ENCODE results near the gene CNDP2. TPM values are rescaled to one million over a fixed set of nuclear protein-coding genes. Genes with fewer than 3 reads are reported as not detected.

Gene CNDP2
- total RNA-seq, 1 donor from 2014 or later = 56.1 TPM

DNA sequence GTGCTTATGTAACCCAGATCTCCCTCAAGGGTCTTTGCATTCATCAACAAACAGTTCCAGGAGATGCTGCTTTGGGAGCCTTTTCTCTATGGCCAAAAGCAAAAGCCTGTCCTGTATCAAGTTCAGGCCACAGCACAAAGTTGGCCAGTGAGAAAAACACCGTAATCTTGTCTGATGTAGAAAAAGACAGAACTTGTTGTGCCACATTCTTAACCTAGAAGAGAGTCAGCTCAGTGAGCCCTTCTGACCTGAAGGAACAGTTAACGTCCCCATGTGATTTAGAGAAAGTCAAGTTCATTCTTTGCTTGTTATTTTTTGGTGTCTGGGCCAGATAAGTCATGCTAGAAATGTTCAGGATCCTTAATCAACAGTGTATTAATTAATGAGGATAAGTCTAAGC, 30.3 kb downstream of the CNDP2 start:
- H3K4me1 Mint-ChIP-seq = peaks cover 4% of the 10 kb centered on the region
- Histone ChIP-seq H2AFZ (replicated peaks) (no peak overlapping the region), H3K4me1 (no peaks in the 10 kb centered on the region), H3K27ac (no peak overlapping the region), H3K4me2 (no peak overlapping the region), H3K27me3 (no peaks in the 10 kb centered on the region), H3K9me3 (ENCODE audit: low read depth) (no peaks in the 10 kb centered on the region), H3F3A (ENCODE audit: low read depth) (no peaks in the 10 kb centered on the region), H3K4me3 (no peak overlapping the region), H4K20me1 (ENCODE audit: low read depth) (no peaks in the 10 kb centered on the region), H3K79me2 (ENCODE audit: low read depth) (no peaks in the 10 kb centered on the region), H3K36me3 (no peaks in the 10 kb centered on the region), H3K9ac (no peak overlapping the region)
- H3K27me3 Mint-ChIP-seq (ENCODE audit: insufficient read depth, low read depth) = peaks cover 10% of the 10 kb centered on the region
- TF ChIP-seq EZH2phosphoT487 (IDR thresholded peaks at IDR 0.05) (no peak), EZH2 (IDR thresholded peaks at IDR 0.05) (no peak)
- TF ChIP-seq, protein P1, sequence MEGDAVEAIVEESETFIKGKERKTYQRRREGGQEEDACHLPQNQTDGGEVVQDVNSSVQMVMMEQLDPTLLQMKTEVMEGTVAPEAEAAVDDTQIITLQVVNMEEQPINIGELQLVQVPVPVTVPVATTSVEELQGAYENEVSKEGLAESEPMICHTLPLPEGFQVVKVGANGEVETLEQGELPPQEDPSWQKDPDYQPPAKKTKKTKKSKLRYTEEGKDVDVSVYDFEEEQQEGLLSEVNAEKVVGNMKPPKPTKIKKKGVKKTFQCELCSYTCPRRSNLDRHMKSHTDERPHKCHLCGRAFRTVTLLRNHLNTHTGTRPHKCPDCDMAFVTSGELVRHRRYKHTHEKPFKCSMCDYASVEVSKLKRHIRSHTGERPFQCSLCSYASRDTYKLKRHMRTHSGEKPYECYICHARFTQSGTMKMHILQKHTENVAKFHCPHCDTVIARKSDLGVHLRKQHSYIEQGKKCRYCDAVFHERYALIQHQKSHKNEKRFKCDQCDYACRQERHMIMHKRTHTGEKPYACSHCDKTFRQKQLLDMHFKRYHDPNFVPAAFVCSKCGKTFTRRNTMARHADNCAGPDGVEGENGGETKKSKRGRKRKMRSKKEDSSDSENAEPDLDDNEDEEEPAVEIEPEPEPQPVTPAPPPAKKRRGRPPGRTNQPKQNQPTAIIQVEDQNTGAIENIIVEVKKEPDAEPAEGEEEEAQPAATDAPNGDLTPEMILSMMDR (IDR thresholded peaks at IDR 0.05) = no peak
- no peak for DNase-seq (ENCODE audit: low spot score)
- H3K27ac Mint-ChIP-seq = no peak overlapping the region
- H3K9me3 Mint-ChIP-seq = peaks cover 11% of the 10 kb centered on the region
- H3K36me3 Mint-ChIP-seq = peaks cover 14% of the 10 kb centered on the region
- no peak overlapping the region for H3K4me3 Mint-ChIP-seq

DNA sequence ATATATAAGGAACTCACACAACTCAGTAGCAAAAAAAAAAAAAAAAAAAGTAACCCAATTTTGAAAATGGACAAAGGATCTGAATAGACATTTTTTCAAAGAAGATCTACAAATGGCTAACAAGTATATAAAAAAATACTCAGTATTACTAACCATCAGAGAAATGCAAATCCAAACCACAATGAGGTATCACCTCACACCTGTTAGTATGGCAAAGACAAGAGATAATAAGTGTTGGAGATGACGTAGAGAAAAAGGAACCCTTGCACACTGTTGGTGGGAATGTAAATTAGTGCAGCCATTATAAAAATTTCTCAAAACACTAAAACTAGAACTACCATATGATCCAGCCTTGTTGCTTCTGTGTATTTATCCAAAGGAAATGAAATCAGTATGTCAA, 32.3 kb downstream of the CNDP2 start:
- Histone ChIP-seq H3K9ac (no peak overlapping the region), H4K20me1 (ENCODE audit: low read depth) (no peaks in the 10 kb centered on the region), H3K4me1 (no peaks in the 10 kb centered on the region), H3K4me3 (no peak overlapping the region), H3K27me3 (no peaks in the 10 kb centered on the region), H3F3A (ENCODE audit: low read depth) (no peaks in the 10 kb centered on the region), H3K36me3 (no peaks in the 10 kb centered on the region), H3K9me3 (ENCODE audit: low read depth) (no peaks in the 10 kb centered on the region), H3K79me2 (ENCODE audit: low read depth) (no peaks in the 10 kb centered on the region), H3K27ac (no peak overlapping the region), H3K4me2 (no peak overlapping the region), H2AFZ (replicated peaks) (no peak overlapping the region)
- Mint-ChIP-seq H3K4me3 (no peak overlapping the region), H3K27me3 (ENCODE audit: insufficient read depth, low read depth) (peaks cover 10% of the 10 kb centered on the region), H3K27ac (no peak overlapping the region), H3K36me3 (no peaks in the 10 kb centered on the region), H3K9me3 (peaks cover 5% of the 10 kb centered on the region), H3K4me1 (peaks cover 3% of the 10 kb centered on the region)
- TF ChIP-seq EZH2phosphoT487 (IDR thresholded peaks at IDR 0.05) (no peak), EZH2 (IDR thresholded peaks at IDR 0.05) (no peak)
- TF ChIP-seq, protein P1 (IDR thresholded peaks at IDR 0.05) = no peak
- no peak for DNase-seq (ENCODE audit: low spot score)

- H2AFZ ChIP-seq (replicated peaks) = no peak overlapping the region
- no peaks in the 10 kb centered on the region for H3K36me3 Mint-ChIP-seq
- no peaks in the 10 kb centered on the region for H3K36me3 ChIP-seq
- H3K27me3 ChIP-seq = no peaks in the 10 kb centered on the region
- H3K9me3 Mint-ChIP-seq = peaks cover 5% of the 10 kb centered on the region
- no peaks in the 10 kb centered on the region for H3K4me1 ChIP-seq
- TF ChIP-seq, protein P1 (IDR thresholded peaks at IDR 0.05) = no peak
- TF ChIP-seq EZH2 (IDR thresholded peaks at IDR 0.05) = no peak
- no peak for DNase-seq (ENCODE audit: low spot score)
- H3F3A ChIP-seq (ENCODE audit: low read depth) = no peaks in the 10 kb centered on the region
- H3K27ac ChIP-seq = no peak overlapping the region
- peaks cover 10% of the 10 kb centered on the region for H3K27me3 Mint-ChIP-seq (ENCODE audit: insufficient read depth, low read depth)
- no peak overlapping the region for H3K4me2 ChIP-seq
- no peak overlapping the region for H3K9ac ChIP-seq
- H3K4me1 Mint-ChIP-seq = no peaks in the 10 kb centered on the region
- H3K79me2 ChIP-seq (ENCODE audit: low read depth) = no peaks in the 10 kb centered on the region
- H3K4me3 Mint-ChIP-seq = no peak overlapping the region
- H3K9me3 ChIP-seq (ENCODE audit: low read depth) = no peaks in the 10 kb centered on the region
- H3K4me3 ChIP-seq = no peak overlapping the region
- H4K20me1 ChIP-seq (ENCODE audit: low read depth) = no peaks in the 10 kb centered on the region
- no peak overlapping the region for H3K27ac Mint-ChIP-seq
Observed at GRCh38 chr18:74528913-74529312, 32.8 kb downstream of the CNDP2 start.

Data from neural progenitor cell (in vitro differentiated cells).